ENCODE data around the gene CDC20. TPM values are rescaled to one million over a fixed set of nuclear protein-coding genes. Genes with fewer than 3 reads are reported as not detected.

Gene CDC20
- total RNA-seq, 5 donors from 2014 or later (not counting 1 experiment from before 2014, with no cell fraction given): 0.88 to 2.8 (median 1.9) TPM

DNA sequence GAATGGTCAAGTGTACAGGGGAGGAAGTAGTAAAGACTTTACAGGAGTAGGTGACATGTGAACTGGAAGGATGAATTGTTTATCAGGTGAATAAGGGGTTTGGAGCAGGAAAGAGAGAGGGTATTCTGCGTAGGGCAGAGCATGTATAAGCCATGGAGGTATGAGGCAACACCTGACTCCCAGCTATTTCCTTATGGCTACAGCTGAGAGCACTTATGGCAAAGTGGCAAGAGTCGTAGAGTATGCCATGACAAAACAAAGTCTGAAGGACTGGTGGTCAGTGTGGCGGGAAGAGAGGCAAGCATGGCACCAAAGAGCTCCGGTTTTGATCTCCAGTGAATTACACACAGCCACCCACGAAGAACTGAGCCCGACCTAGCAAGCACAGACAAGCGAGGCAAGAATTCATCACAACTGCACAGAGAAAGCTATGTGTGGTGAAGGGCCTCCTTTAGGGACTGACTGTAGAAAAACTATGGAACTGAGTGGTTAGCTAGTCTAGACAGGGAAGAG is 18.0 kb downstream of the CDC20 start:
- no peaks in the 10 kb centered on the region for H3K9me3 ChIP-seq
- H3K27me3 Mint-ChIP-seq: no peaks in the 10 kb centered on the region
- H3K4me1 Mint-ChIP-seq: peaks cover 0 to 9% (median 7%) of the 10 kb centered on the region in 3 donors
- POLR2A ChIA-PET: no interaction called here
- no peaks in the 10 kb centered on the region for H3K4me1 ChIP-seq (ENCODE audit: control insufficient read depth in 1 of 2, extremely low read depth in 1 of 2, insufficient read depth in 2 of 2, low read length in 2 of 2)
- H3K9me3 Mint-ChIP-seq: no peaks in the 10 kb centered on the region
- H3K36me3 ChIP-seq (ENCODE audit: control insufficient read depth in 2 of 2, extremely low read depth in 1 of 2, insufficient read depth in 1 of 2, low read length in 1 of 2): peaks cover 0 to 4% of the 10 kb centered on the region in 2 donors
- CTCF ChIA-PET: interaction anchor here in 1 of 2 donors (0.6 to 1.3 kb wide), 2 partner anchors 18 to 38 kb away, joined by 4 to 5 read pairs; partner anchors contain the start of gene CDC20
- H3K27me3 ChIP-seq (replicated peaks in 1 of 2; ENCODE audit: control insufficient read depth in 2 of 2, extremely low read depth in 1 of 2, insufficient read depth in 2 of 2, low read length in 1 of 2): no peaks in the 10 kb centered on the region
- H3K4me3 ChIP-seq (ENCODE audit: control insufficient read depth in 1 of 2, extremely low read depth in 1 of 2, low read length in 1 of 2): no peak overlapping the region
- H3K4me3 Mint-ChIP-seq: no peak overlapping the region
- no peak for DNase-seq
- no peak overlapping the region for H3K27ac ChIP-seq (ENCODE audit: low read length)
- ATAC-seq (replicated peaks in 1 of 4): no peak
- no peak overlapping the region for H3K27ac Mint-ChIP-seq
- WGBS (ENCODE audit: insufficient coverage): 100% methylated on average over 2 of the region's 7 CpGs
- peaks cover 20% of the 10 kb centered on the region for H3K36me3 Mint-ChIP-seq

DNA sequence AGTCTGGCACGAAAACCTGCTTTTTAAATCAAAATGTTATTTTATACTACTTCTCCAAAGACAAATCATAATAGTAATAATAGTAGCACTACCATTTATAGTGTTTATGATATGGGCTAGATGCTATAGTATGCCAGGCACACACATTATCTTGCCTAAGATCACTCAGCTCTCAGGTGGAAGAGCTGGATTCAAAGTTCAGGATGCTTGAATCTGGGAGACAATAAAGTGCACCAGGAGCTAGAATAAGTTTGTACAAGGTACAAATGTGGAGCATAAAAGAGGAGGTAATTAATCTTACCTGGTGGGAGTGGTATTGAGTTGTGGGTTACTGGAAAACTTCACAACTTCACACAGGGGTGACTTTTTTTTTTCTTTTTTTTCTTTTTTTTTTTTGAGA is 19.1 kb downstream of the CDC20 start:
- no peaks in the 10 kb centered on the region for H3K4me1 ChIP-seq (ENCODE audit: control insufficient read depth in 1 of 2, extremely low read depth in 1 of 2, insufficient read depth in 2 of 2, low read length in 2 of 2)
- Mint-ChIP-seq H3K9me3 (no peaks in the 10 kb centered on the region), H3K27ac (no peak overlapping the region), H3K4me3 (no peak overlapping the region), H3K4me1 (peaks cover 0 to 10% (median 9%) of the 10 kb centered on the region in 3 donors), H3K27me3 (no peaks in the 10 kb centered on the region), H3K36me3 (peaks cover 29% of the 10 kb centered on the region)
- no peaks in the 10 kb centered on the region for H3K9me3 ChIP-seq
- H3K27me3 ChIP-seq (replicated peaks in 1 of 2; ENCODE audit: control insufficient read depth in 2 of 2, extremely low read depth in 1 of 2, insufficient read depth in 2 of 2, low read length in 1 of 2): no peaks in the 10 kb centered on the region
- WGBS (ENCODE audit: insufficient coverage): no CpG with 5 or more reads among the region's 1 CpG
- no peak overlapping the region for H3K27ac ChIP-seq (ENCODE audit: low read length)
- DNase-seq (no peak), ATAC-seq (replicated peaks in 1 of 4) (no peak)
- peaks cover 0 to 11% of the 10 kb centered on the region in 2 donors for H3K36me3 ChIP-seq (ENCODE audit: control insufficient read depth in 2 of 2, extremely low read depth in 1 of 2, insufficient read depth in 1 of 2, low read length in 1 of 2)
- H3K4me3 ChIP-seq (ENCODE audit: control insufficient read depth in 1 of 2, extremely low read depth in 1 of 2, low read length in 1 of 2): no peak overlapping the region
- ChIA-PET POLR2A (interaction anchor here in 1 of 2 donors (0.6 kb wide), 1 partner anchor 34 kb away, joined by 8 read pairs; no protein-coding TSS in a partner anchor), CTCF (no interaction called here)

- H3K27ac Mint-ChIP-seq: no peak overlapping the region
- POLR2A ChIA-PET: no interaction called here
Measured at GRCh38 chr1:43379476-43379875, 20.7 kb downstream of the CDC20 start.

GRCh38 chr1:43381612-43382011 is 22.8 kb downstream of the CDC20 start:
- DNase-seq (no peak), ATAC-seq (replicated peaks in 1 of 4) (no peak)
- Histone ChIP-seq H3K36me3 (ENCODE audit: control insufficient read depth in 2 of 2, extremely low read depth in 1 of 2, insufficient read depth in 1 of 2, low read length in 1 of 2) (peaks cover 17 to 49% of the 10 kb centered on the region in 2 donors), H3K27me3 (replicated peaks in 1 of 2; ENCODE audit: control insufficient read depth in 2 of 2, extremely low read depth in 1 of 2, insufficient read depth in 2 of 2, low read length in 1 of 2) (no peaks in the 10 kb centered on the region), H3K4me1 (ENCODE audit: control insufficient read depth in 1 of 2, extremely low read depth in 1 of 2, insufficient read depth in 2 of 2, low read length in 2 of 2) (no peaks in the 10 kb centered on the region), H3K27ac (ENCODE audit: low read length) (no peak overlapping the region), H3K9me3 (no peaks in the 10 kb centered on the region), H3K4me3 (ENCODE audit: control insufficient read depth in 1 of 2, extremely low read depth in 1 of 2, low read length in 1 of 2) (no peak overlapping the region)
- Mint-ChIP-seq H3K27me3 (no peaks in the 10 kb centered on the region), H3K4me1 (peaks cover 4 to 17% (median 10%) of the 10 kb centered on the region in 3 donors), H3K27ac (peak overlapping the region in 1 of 2 donors; percentile 59), H3K4me3 (no peak overlapping the region), H3K36me3 (peaks cover 61% of the 10 kb centered on the region), H3K9me3 (no peaks in the 10 kb centered on the region)
- CTCF ChIA-PET: interaction anchor here in 1 of 2 donors (0.6 to 0.8 kb wide), 3 partner anchors 19 to 1043 kb away, joined by 3 read pairs; no protein-coding TSS in a partner anchor
- WGBS (ENCODE audit: insufficient coverage): 73% methylated on average over 3 of the region's 3 CpGs
- POLR2A ChIA-PET: interaction anchor here in 1 of 2 donors (0.5 kb wide), 1 partner anchor 290 kb away, joined by 3 read pairs; no protein-coding TSS in a partner anchor

More at GRCh38 chr1:43379476-43379875, 20.7 kb downstream of the CDC20 start:
- peaks cover 44% of the 10 kb centered on the region for H3K36me3 Mint-ChIP-seq
- ATAC-seq (replicated peaks in 1 of 4) (no peak), DNase-seq (no peak)
- H3K4me3 ChIP-seq (ENCODE audit: control insufficient read depth in 1 of 2, extremely low read depth in 1 of 2, low read length in 1 of 2): no peak overlapping the region
- CTCF ChIA-PET: no interaction called here
- H3K36me3 ChIP-seq (ENCODE audit: control insufficient read depth in 2 of 2, extremely low read depth in 1 of 2, insufficient read depth in 1 of 2, low read length in 1 of 2): peaks cover 11 to 28% of the 10 kb centered on the region in 2 donors
- H3K4me1 ChIP-seq (ENCODE audit: control insufficient read depth in 1 of 2, extremely low read depth in 1 of 2, insufficient read depth in 2 of 2, low read length in 2 of 2): no peaks in the 10 kb centered on the region
- H3K27me3 Mint-ChIP-seq: no peaks in the 10 kb centered on the region
- H3K27ac ChIP-seq (ENCODE audit: low read length): no peak overlapping the region
- no peaks in the 10 kb centered on the region for H3K27me3 ChIP-seq (replicated peaks in 1 of 2; ENCODE audit: control insufficient read depth in 2 of 2, extremely low read depth in 1 of 2, insufficient read depth in 2 of 2, low read length in 1 of 2)
- no peaks in the 10 kb centered on the region for H3K9me3 Mint-ChIP-seq
- peaks cover 0 to 10% (median 9%) of the 10 kb centered on the region in 3 donors for H3K4me1 Mint-ChIP-seq
- no CpG with 5 or more reads among the region's 1 CpG for WGBS (ENCODE audit: insufficient coverage)
- no peaks in the 10 kb centered on the region for H3K9me3 ChIP-seq
- H3K4me3 Mint-ChIP-seq: no peak overlapping the region

DNA sequence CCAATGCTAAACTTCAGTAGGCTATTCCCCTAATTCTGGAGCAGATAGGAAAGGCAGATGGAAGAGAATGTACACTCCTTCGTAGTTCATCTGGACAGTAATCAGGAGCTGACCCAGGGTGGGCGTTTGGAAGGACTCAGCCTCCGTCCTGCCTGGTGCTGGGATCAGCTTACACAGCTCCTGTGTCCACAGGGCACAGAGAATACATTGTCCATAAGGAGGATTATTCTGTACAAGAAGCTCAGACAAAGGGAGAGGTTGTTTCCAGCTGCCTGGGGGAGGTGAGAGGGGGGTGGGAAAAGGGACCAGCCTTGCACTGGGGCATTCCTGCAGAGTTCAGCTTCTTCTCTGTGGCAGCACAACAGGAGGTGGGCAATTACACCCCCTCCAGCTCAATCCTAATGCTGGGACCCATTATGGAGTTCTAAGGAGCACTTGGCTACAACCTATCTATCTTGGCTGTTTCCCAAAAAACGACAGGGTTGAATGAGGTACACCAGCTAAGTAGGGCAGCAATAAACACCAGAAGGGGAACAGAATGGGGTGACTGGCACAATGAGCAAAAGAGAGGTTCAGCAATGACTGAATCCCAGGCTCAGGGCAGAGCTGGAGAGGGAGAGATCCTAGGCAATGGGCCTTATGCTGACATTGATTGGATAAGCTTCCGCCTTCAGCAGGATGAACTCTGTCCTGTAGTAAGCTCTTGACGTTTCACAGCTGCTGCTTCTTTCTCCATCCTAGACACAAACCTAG is 23.4 kb downstream of the CDC20 start:
- WGBS (ENCODE audit: insufficient coverage): 86% methylated on average over 5 of the region's 6 CpGs
- Histone ChIP-seq H3K27ac (ENCODE audit: low read length) (no peak overlapping the region), H3K36me3 (ENCODE audit: control insufficient read depth in 2 of 2, extremely low read depth in 1 of 2, insufficient read depth in 1 of 2, low read length in 1 of 2) (peaks cover 17 to 55% of the 10 kb centered on the region in 2 donors), H3K27me3 (replicated peaks in 1 of 2; ENCODE audit: control insufficient read depth in 2 of 2, extremely low read depth in 1 of 2, insufficient read depth in 2 of 2, low read length in 1 of 2) (no peaks in the 10 kb centered on the region), H3K4me3 (ENCODE audit: control insufficient read depth in 1 of 2, extremely low read depth in 1 of 2, low read length in 1 of 2) (no peak overlapping the region), H3K9me3 (no peaks in the 10 kb centered on the region), H3K4me1 (ENCODE audit: control insufficient read depth in 1 of 2, extremely low read depth in 1 of 2, insufficient read depth in 2 of 2, low read length in 2 of 2) (no peaks in the 10 kb centered on the region)
- ATAC-seq (replicated peaks in 1 of 4) (no peak), DNase-seq (no peak)
- no peaks in the 10 kb centered on the region for H3K9me3 Mint-ChIP-seq
- H3K27ac Mint-ChIP-seq: peak overlapping the region in 1 of 2 donors; percentile 76
- CTCF ChIA-PET: interaction anchor here in 1 of 2 donors (0.6 to 1.6 kb wide), 3 partner anchors 19 to 155 kb away, joined by 3 to 6 read pairs (median 3); no protein-coding TSS in a partner anchor
- H3K4me3 Mint-ChIP-seq: no peak overlapping the region
- H3K27me3 Mint-ChIP-seq: no peaks in the 10 kb centered on the region
- H3K36me3 Mint-ChIP-seq: peaks cover 66% of the 10 kb centered on the region
- POLR2A ChIA-PET: interaction anchor here in 1 of 2 donors (0.5 kb wide), 1 partner anchor 290 kb away, joined by 3 read pairs; no protein-coding TSS in a partner anchor
- peaks cover 4 to 23% (median 10%) of the 10 kb centered on the region in 3 donors for H3K4me1 Mint-ChIP-seq

DNA sequence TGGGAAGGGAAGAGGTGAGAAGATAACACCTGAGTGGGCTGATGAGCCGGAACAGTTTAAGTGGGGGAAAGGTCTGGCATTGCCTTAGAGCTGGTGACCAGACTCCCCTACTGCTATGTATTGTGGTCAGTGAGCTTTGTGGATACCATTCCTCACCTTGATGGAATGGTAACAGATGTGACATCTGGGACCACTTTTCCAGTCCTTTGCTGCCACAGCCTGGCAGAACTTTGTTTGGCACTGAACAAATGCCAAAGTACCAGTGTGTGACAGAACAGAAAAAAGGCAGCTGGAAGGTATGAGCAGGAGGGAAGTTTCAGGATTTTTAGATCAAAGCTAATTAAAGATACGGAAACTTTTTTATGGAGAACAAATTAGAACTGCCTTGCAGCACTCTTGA is 24.7 kb downstream of the CDC20 start:
- ChIA-PET POLR2A (no interaction called here), CTCF (interaction anchor here in 1 of 2 donors (1.6 kb wide), 1 partner anchor 156 kb away, joined by 6 read pairs; no protein-coding TSS in a partner anchor)
- WGBS (ENCODE audit: insufficient coverage): no CpG with 5 or more reads among the region's 2 CpGs
- Mint-ChIP-seq H3K4me1 (peaks cover 15 to 34% (median 21%) of the 10 kb centered on the region in 3 donors), H3K4me3 (no peak overlapping the region), H3K27ac (peak overlapping the region in 1 of 2 donors; percentile 3), H3K27me3 (no peaks in the 10 kb centered on the region), H3K36me3 (peaks cover 66% of the 10 kb centered on the region), H3K9me3 (no peaks in the 10 kb centered on the region)
- ATAC-seq (replicated peaks in 1 of 4) (no peak), DNase-seq (no peak)
- peaks cover under 1 to 2% of the 10 kb centered on the region in 2 experiments for H3K4me1 ChIP-seq (ENCODE audit: control insufficient read depth in 1 of 2, extremely low read depth in 1 of 2, insufficient read depth in 2 of 2, low read length in 2 of 2)
- no peak overlapping the region for H3K27ac ChIP-seq (ENCODE audit: low read length)
- no peaks in the 10 kb centered on the region for H3K9me3 ChIP-seq
- H3K27me3 ChIP-seq (replicated peaks in 1 of 2; ENCODE audit: control insufficient read depth in 2 of 2, extremely low read depth in 1 of 2, insufficient read depth in 2 of 2, low read length in 1 of 2): no peaks in the 10 kb centered on the region
- peaks cover 17 to 60% of the 10 kb centered on the region in 2 donors for H3K36me3 ChIP-seq (ENCODE audit: control insufficient read depth in 2 of 2, extremely low read depth in 1 of 2, insufficient read depth in 1 of 2, low read length in 1 of 2)
- H3K4me3 ChIP-seq (ENCODE audit: control insufficient read depth in 1 of 2, extremely low read depth in 1 of 2, low read length in 1 of 2): no peak overlapping the region
